IMR-90 (cell line): ENCODE data around the gene ABHD10. TPM values are rescaled to one million over a fixed set of nuclear protein-coding genes. Genes with fewer than 3 reads are reported as not detected.

Experiments used
- ATAC-seq: fragments of 200-7000 bp; cut with Tn5 transposase; 2 replicates; pipeline ENCODE4 v1.9.1; 2020; ENCODE audit warnings: low read depth, mild to moderate bottlenecking, moderate library complexity
- BruUV-seq: library from RNA; stranded (reverse); fragments of 400-500 nt; replicated peaks from 2 replicates; lab custom pipeline; 2021; lab: Mats Ljungman, UMichigan
- CTCF ChIA-PET: fragments of 300-600 bp; formaldehyde crosslinking; extraction: SDS; loops from one replicate; lab custom pipeline; 2021; ENCODE audit warnings: antibody characterized with exemption; lab: Yijun Ruan, JAX
- POLR2A ChIA-PET: fragments of 300-600 bp; sonication (Branson Sonifier 250); formaldehyde crosslinking; loops from one replicate; lab custom pipeline; 2022; ENCODE audit warnings: antibody characterized with exemption; ENCODE audit not compliant: unreplicated experiment; lab: Charles Lee
- DNase-seq: peaks from one replicate; pipeline ENCODE4 v3.0.0; 2013
- H2AFZ ChIP-seq: replicated peaks from 2 replicates; pipeline ENCODE3; 2013; ENCODE audit warnings: low read length, mild to moderate bottlenecking; ENCODE audit not compliant: poor library complexity
- H2AK5ac ChIP-seq: 2 replicates; pipeline ENCODE4 v1.6.1; 2013; ENCODE audit warnings: low read depth, low read length, inconsistent platforms
- H2AK9ac ChIP-seq: replicated peaks from 2 replicates; pipeline ENCODE3; 2013; ENCODE audit warnings: mild to moderate bottlenecking, low read depth, low read length, moderate library complexity; ENCODE audit not compliant: poor library complexity
- H2BK120ac ChIP-seq: 2 replicates; pipeline ENCODE4 v1.6.1; 2013; ENCODE audit warnings: low read depth, low read length, inconsistent platforms
- H2BK15ac ChIP-seq: 3 replicates; pipeline ENCODE4 v1.6.1; 2013; ENCODE audit warnings: low read depth, low read length, inconsistent platforms
- H2BK20ac ChIP-seq: 2 replicates; pipeline ENCODE4 v1.6.1; 2013; ENCODE audit warnings: low read depth, mild to moderate bottlenecking, inconsistent platforms, low read length, moderate library complexity
- H2BK5ac ChIP-seq: 2 replicates; pipeline ENCODE4 v1.6.1; 2013; ENCODE audit warnings: mild to moderate bottlenecking, low read depth, low read length, inconsistent platforms; ENCODE audit not compliant: poor library complexity, severe bottlenecking
- H3K14ac ChIP-seq: replicated peaks from 2 replicates; pipeline ENCODE4 v1.6.1; 2013; ENCODE audit warnings: low read depth, low read length, inconsistent platforms
- H3K18ac ChIP-seq: 2 replicates; pipeline ENCODE4 v1.6.1; 2013; ENCODE audit warnings: low read depth, low read length, control low read depth
- H3K23ac ChIP-seq: 2 replicates; pipeline ENCODE4 v1.6.1; 2013; ENCODE audit warnings: low read depth, low read length, inconsistent platforms
- H3K27ac ChIP-seq: 2 replicates; pipeline ENCODE4 v1.5.1; 2013; ENCODE audit warnings: mild to moderate bottlenecking, control low read depth, low read length; ENCODE audit not compliant: insufficient read depth
- H3K27me3 ChIP-seq: 2 replicates; pipeline ENCODE4 v1.6.1; 2013; ENCODE audit warnings: low read length; ENCODE audit not compliant: control insufficient read depth, insufficient read depth
- H3K36me3 ChIP-seq: 2 replicates; pipeline ENCODE4 v1.6.1; 2013; ENCODE audit warnings: low read length, mixed read lengths; ENCODE audit not compliant: control insufficient read depth, insufficient read depth
- H3K4ac ChIP-seq: 2 replicates; pipeline ENCODE4 v1.6.1; 2013; ENCODE audit warnings: low read depth, low read length, inconsistent platforms
- H3K4me1 ChIP-seq: 2 replicates; pipeline ENCODE4 v1.6.1; 2013; ENCODE audit warnings: low read length, mixed read lengths; ENCODE audit not compliant: control insufficient read depth, insufficient read depth
- H3K4me2 ChIP-seq: 2 replicates; pipeline ENCODE4 v1.6.1; 2013; ENCODE audit warnings: low read depth, mild to moderate bottlenecking, control low read depth, low read length, moderate library complexity
- H3K4me3 ChIP-seq: 2 replicates; pipeline ENCODE4 v1.5.1; 2013; ENCODE audit warnings: low read depth, mild to moderate bottlenecking, control low read depth, low read length, moderate library complexity; ENCODE audit not compliant: insufficient read depth
- H3K56ac ChIP-seq: 2 replicates; pipeline ENCODE4 v1.6.1; 2013; ENCODE audit warnings: low read length, inconsistent platforms; ENCODE audit not compliant: insufficient read depth; ENCODE audit errors: extremely low read depth
- H3K79me1 ChIP-seq, 2 experiments: 2 replicates each; pipeline ENCODE4 v1.6.1; 2013; ENCODE audit warnings: low read length in 2 of 2, inconsistent platforms in 1 of 2, low read depth in 1 of 2
- H3K9ac ChIP-seq: 2 replicates; pipeline ENCODE4 v1.6.1; 2013; ENCODE audit warnings: low read depth, low read length, control low read depth
- H3K9me1 ChIP-seq: 2 replicates; pipeline ENCODE4 v1.6.1; 2013; ENCODE audit warnings: low read length, inconsistent platforms; ENCODE audit not compliant: insufficient read depth
- H3K9me3 ChIP-seq: 2 replicates; pipeline ENCODE4 v1.6.1; 2013; ENCODE audit warnings: low read length; ENCODE audit not compliant: control insufficient read depth, insufficient read depth
- H4K20me1 ChIP-seq: 2 replicates; pipeline ENCODE4 v1.6.1; 2013; ENCODE audit warnings: low read length, inconsistent platforms; ENCODE audit not compliant: insufficient read depth
- H4K5ac ChIP-seq: 2 replicates; pipeline ENCODE4 v1.6.1; 2013; ENCODE audit warnings: mild to moderate bottlenecking, low read depth, low read length, control low read depth
- H4K8ac ChIP-seq, 2 experiments: 2 replicates each; pipeline ENCODE4 v1.6.1; 2013; ENCODE audit warnings: low read depth in 2 of 2, low read length in 2 of 2, control low read depth in 1 of 2, inconsistent platforms in 1 of 2
- H4K91ac ChIP-seq: 2 replicates; pipeline ENCODE4 v1.6.1; 2013; ENCODE audit warnings: low read depth, low read length, inconsistent platforms; ENCODE audit not compliant: insufficient read depth
- BHLHE40 ChIP-seq: fragments of 150-350 bp; IDR thresholded peaks from 2 replicates; pipeline ENCODE4 v1.6.1; 2016; ENCODE audit warnings: mild to moderate bottlenecking, low read depth, low read length
- CEBPB ChIP-seq: IDR thresholded peaks from 2 replicates; pipeline ENCODE4 v1.6.1; 2012; ENCODE audit warnings: low read depth, low read length, improper control_type of control experiment
- CHD1 ChIP-seq: IDR thresholded peaks from 2 replicates; pipeline ENCODE4 v1.6.1; 2012; ENCODE audit warnings: low read depth, low read length, improper control_type of control experiment
- ELK1 ChIP-seq: fragments of 150-350 bp; IDR thresholded peaks from 2 replicates; pipeline ENCODE4 v1.6.1; 2016; ENCODE audit warnings: low read depth, mild to moderate bottlenecking, low read length, moderate library complexity, borderline replicate concordance
- MAFK ChIP-seq: IDR thresholded peaks from 2 replicates; pipeline ENCODE4 v1.6.1; 2012; ENCODE audit warnings: low read depth, low read length, improper control_type of control experiment
- MXI1 ChIP-seq: IDR thresholded peaks from 2 replicates; pipeline ENCODE4 v1.6.1; 2012; ENCODE audit warnings: low read depth, mild to moderate bottlenecking, low read length, moderate library complexity, borderline replicate concordance
- NFE2L2 ChIP-seq: fragments of 150-350 bp; IDR thresholded peaks from 2 replicates; pipeline ENCODE4 v1.6.1; 2016; ENCODE audit warnings: low read depth, mild to moderate bottlenecking, low read length
- POLR2A ChIP-seq: IDR thresholded peaks from 2 replicates; pipeline ENCODE4 v1.6.1; 2012; ENCODE audit warnings: mild to moderate bottlenecking, low read depth, low read length
- RAD21 ChIP-seq: IDR thresholded peaks from 2 replicates; pipeline ENCODE4 v1.6.1; 2012; ENCODE audit warnings: low read length, improper control_type of control experiment
- RCOR1 ChIP-seq: IDR thresholded peaks from 2 replicates; pipeline ENCODE4 v1.6.1; 2012; ENCODE audit warnings: mild to moderate bottlenecking, low read length, improper control_type of control experiment; ENCODE audit not compliant: insufficient replicate concordance
- RFX5 ChIP-seq: IDR thresholded peaks from 2 replicates; pipeline ENCODE4 v1.8.0; 2012; ENCODE audit warnings: low read depth, mild to moderate bottlenecking, low read length, moderate library complexity
- SMC3 ChIP-seq: fragments of 150-350 bp; IDR thresholded peaks from 2 replicates; pipeline ENCODE4 v1.6.1; 2016; ENCODE audit warnings: low read depth, mild to moderate bottlenecking, antibody characterized with exemption, low read length, moderate library complexity
- USF2 ChIP-seq: fragments of 150-350 bp; IDR thresholded peaks from 2 replicates; pipeline ENCODE4 v1.6.1; 2017; ENCODE audit warnings: mild to moderate bottlenecking, antibody characterized with exemption, low read length, low read depth
- WGBS, 2 experiments: methylation state at CpG; one replicate each; pipeline versions ENCODE4 v1.1.5 to v1.1.7; 2013; ENCODE audit warnings: missing lambda C conversion rate in 2 of 2; ENCODE audit not compliant: insufficient read length in 1 of 2; ENCODE audit errors: extremely low coverage in 2 of 2; 5-methylcytosine and 5-hydroxymethylcytosine counted together
- dilution Hi-C: fragments of 300-500 bp; cut with HindIII; formaldehyde crosslinking; loops from one replicate; pipeline ENCODE4 v1.14.3; 2018; ENCODE audit warnings: low sequenced_read_pairs; ENCODE audit not compliant: unreplicated experiment
- in situ Hi-C: fragments of 300-500 bp; cut with MboI; formaldehyde crosslinking; loops from 3 replicates; pipeline ENCODE4 v1.14.3; 2019; ENCODE audit warnings: low sequenced_read_pairs, inconsistent platforms, mixed read lengths
- intact Hi-C: fragments of 100-400 bp; cut with micrococcal nuclease; formaldehyde crosslinking; loops from 2 replicates; pipeline ENCODE4 v1.10.0; 2022
- polyA plus RNA-seq, 3 experiments: library from polyadenylated mRNA; depleted of rRNA; stranded (reverse); fragments of >200 nt; gene quantifications; 2 replicates each; pipeline ENCODE4 v1.2.3, GENCODE V29; 2012; ENCODE audit warnings: low replicate concordance in 1 of 3
- total RNA-seq: library from RNA; depleted of rRNA; stranded (reverse); fragments of >200 nt; gene quantifications from 2 replicates; pipeline ENCODE4 v1.2.3, GENCODE V29; 2012
- TF ChIP-seq, protein P1 (sequence below): conservative IDR thresholded peaks from 2 replicates; pipeline ENCODE4 v1.5.1; 2012; ENCODE audit warnings: mild to moderate bottlenecking, low read depth, low read length, improper control_type of control experiment

Gene ABHD10
- total and polyA plus RNA-seq, 2 of the 4 experiments (the other 2 are of a cell fraction), result 24.7 to 57.2 TPM

GRCh38 chr3:112019716-112020115, 40.9 kb downstream of the ABHD10 start:
- intact Hi-C loops, result no loop called here
- CTCF ChIA-PET, result interaction anchor here (0.7 kb wide), 1 partner anchor 30 kb away, joined by 3 read pairs; no protein-coding TSS in a partner anchor
- no peak for DNase-seq

More at GRCh38 chr3:112019716-112020115, 40.9 kb downstream of the ABHD10 start:
- Histone ChIP-seq H3K4me2 (no peak overlapping the region), H3K36me3 (no peaks in the 10 kb centered on the region), H3K56ac (no peak overlapping the region), H3K27ac (no peak overlapping the region), H2AK9ac (no peak overlapping the region), H3K9ac (no peak overlapping the region), H4K8ac (no peak overlapping the region), H3K14ac (no peak overlapping the region), H2BK5ac (no peak overlapping the region), H3K4me1 (no peaks in the 10 kb centered on the region), H2BK20ac (no peak overlapping the region), H4K20me1 (no peaks in the 10 kb centered on the region), H3K79me1 (no peaks in the 10 kb centered on the region), H2AFZ (no peak overlapping the region), H3K4me3 (no peak overlapping the region), H2BK120ac (no peak overlapping the region), H3K4ac (no peak overlapping the region), H4K91ac (no peak overlapping the region), H3K9me3 (no peaks in the 10 kb centered on the region), H4K5ac (no peak overlapping the region), H3K23ac (no peak overlapping the region), H3K27me3 (no peaks in the 10 kb centered on the region), H3K9me1 (no peaks in the 10 kb centered on the region), H2AK5ac (no peak overlapping the region), H3K18ac (no peak overlapping the region), H2BK15ac (no peak overlapping the region)
- ATAC-seq, result no peak
- POLR2A ChIA-PET, result no interaction called here
- BruUV-seq, result no TSS peak
- in situ Hi-C loops (no loop called here), dilution Hi-C loops (no loop called here)
- no peak for TF ChIP-seq CHD1
- no peak for TF ChIP-seq MAFK
- no peak for TF ChIP-seq MXI1
- TF ChIP-seq BHLHE40, result no peak
- TF ChIP-seq SMC3, result no peak
- no peak for TF ChIP-seq NFE2L2
- no peak for TF ChIP-seq RFX5
- TF ChIP-seq ELK1, result no peak
- TF ChIP-seq RCOR1, result no peak
- TF ChIP-seq RAD21, result no peak
- no peak for TF ChIP-seq POLR2A
- TF ChIP-seq USF2, result no peak
- TF ChIP-seq, protein P1, sequence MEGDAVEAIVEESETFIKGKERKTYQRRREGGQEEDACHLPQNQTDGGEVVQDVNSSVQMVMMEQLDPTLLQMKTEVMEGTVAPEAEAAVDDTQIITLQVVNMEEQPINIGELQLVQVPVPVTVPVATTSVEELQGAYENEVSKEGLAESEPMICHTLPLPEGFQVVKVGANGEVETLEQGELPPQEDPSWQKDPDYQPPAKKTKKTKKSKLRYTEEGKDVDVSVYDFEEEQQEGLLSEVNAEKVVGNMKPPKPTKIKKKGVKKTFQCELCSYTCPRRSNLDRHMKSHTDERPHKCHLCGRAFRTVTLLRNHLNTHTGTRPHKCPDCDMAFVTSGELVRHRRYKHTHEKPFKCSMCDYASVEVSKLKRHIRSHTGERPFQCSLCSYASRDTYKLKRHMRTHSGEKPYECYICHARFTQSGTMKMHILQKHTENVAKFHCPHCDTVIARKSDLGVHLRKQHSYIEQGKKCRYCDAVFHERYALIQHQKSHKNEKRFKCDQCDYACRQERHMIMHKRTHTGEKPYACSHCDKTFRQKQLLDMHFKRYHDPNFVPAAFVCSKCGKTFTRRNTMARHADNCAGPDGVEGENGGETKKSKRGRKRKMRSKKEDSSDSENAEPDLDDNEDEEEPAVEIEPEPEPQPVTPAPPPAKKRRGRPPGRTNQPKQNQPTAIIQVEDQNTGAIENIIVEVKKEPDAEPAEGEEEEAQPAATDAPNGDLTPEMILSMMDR, result no peak
- no peak for TF ChIP-seq CEBPB
- no CpG with 5 or more reads among the region's 1 CpG for WGBS, 2 experiments
